VCaP (cell line): ENCODE data around the gene CCDC150.
"Not testable (repeated sequence)": the region's sequence is repeated elsewhere in the genome, so short reads cannot be mapped to it uniquely, and the experiment has no call there.

Experiments
- H3K27ac ChIP-seq: fragments of 450-650 bp; 2 replicates; pipeline ENCODE4 v1.5.1; 2017
- CTCF ChIP-seq: fragments of 450-650 bp; conservative IDR thresholded peaks from 2 replicates; pipeline ENCODE4 v1.5.1; 2017; ENCODE audit warnings: mild to moderate bottlenecking, moderate library complexity

CCDC150 gene

GRCh38 chr2:196607073-196607472 lies 32.4 kb upstream of the CCDC150 start:
- no peak for TF ChIP-seq CTCF

GRCh38 chr2:196607896-196608295 lies 31.6 kb upstream of the CCDC150 start:
- H3K27ac ChIP-seq = not testable (repeated sequence)

More at GRCh38 chr2:196607073-196607472, 32.4 kb upstream of the CCDC150 start:
- no peak overlapping the region for H3K27ac ChIP-seq

- H3K27ac ChIP-seq = no peak overlapping the region
- no peak for TF ChIP-seq CTCF
These were observed 29.7 kb upstream of the CCDC150 start for GRCh38 chr2:196609806-196610205.

DNA sequence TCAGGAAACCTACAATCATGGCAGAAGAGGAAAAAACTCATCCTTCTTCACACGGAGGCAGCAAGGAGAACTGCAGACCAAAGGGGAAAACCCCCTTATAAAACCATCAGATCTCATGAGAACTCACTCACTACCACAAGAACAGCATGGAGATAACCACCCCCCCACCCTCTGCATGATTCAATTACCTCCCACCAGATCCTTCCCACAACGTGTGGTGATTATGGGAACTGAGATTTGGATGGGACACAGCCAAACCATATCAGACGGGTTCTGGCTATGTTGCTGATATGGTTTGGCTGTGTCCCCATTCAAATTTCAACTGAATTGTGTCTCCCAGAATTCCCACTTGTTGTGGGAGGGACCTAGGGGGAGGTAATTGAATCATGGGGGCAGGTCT lies 28.7 kb upstream of the CCDC150 start:
- no peak for TF ChIP-seq CTCF
- no peak overlapping the region for H3K27ac ChIP-seq

- TF ChIP-seq CTCF = no peak
- H3K27ac ChIP-seq = no peak overlapping the region
These were observed 26.2 kb upstream of the CCDC150 start for GRCh38 chr2:196613302-196613701.

DNA sequence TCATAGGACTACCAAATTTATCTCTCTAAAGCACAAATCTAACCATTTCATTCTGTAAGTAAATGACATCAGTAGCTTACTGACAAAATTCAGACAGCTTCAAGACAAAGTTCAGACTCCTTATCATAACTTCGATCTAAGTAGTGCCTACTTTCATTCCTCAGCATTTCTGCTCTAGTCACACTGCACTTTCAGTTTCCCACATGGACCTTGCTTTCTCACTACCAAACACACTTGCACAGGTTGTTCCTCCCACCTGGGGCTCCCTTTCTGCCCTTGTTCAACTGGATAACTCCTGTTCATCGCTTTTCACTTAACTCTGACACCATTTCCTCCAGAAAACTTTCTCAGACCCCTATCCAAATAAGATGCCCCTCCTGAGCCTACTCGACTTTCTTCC lies 22.1 kb upstream of the CCDC150 start:
- H3K27ac ChIP-seq = no peak overlapping the region
- no peak for TF ChIP-seq CTCF

- no peak overlapping the region for H3K27ac ChIP-seq
- TF ChIP-seq CTCF = no peak
These were observed 20.9 kb upstream of the CCDC150 start for GRCh38 chr2:196618661-196619060.

- no peak overlapping the region for H3K27ac ChIP-seq
- no peak for TF ChIP-seq CTCF
These were observed 9.0 kb upstream of the CCDC150 start for GRCh38 chr2:196630531-196630930.
